Tibial artery (tissue), 4 donors: ENCODE results near the gene ISYNA1.

ENCODE experiments used
- DNase-seq, 2 donors: peaks; one replicate each; pipeline ENCODE4 v3.0.0-alpha.2; 2019
- H3K27ac ChIP-seq, 2 donors: fragments of 200-600 bp; sonication (generic) in 1 of 2; 1 replicate in 1 of 2; 2 replicates in 1 of 2; pipeline ENCODE4 v1.5.1; 2018 to 2019; ENCODE audit warnings: mild to moderate bottlenecking in 1 of 2
- H3K27me3 ChIP-seq, 2 donors: fragments of 200-600 bp; sonication (generic) in 1 of 2; one replicate each; pipeline versions ENCODE4 v1.5.1 to v1.6.0; 2016 to 2019
- H3K36me3 ChIP-seq, 3 donors: fragments of 200-600 bp; sonication (generic) in 2 of 3; one replicate each; pipeline ENCODE4 v1.5.1; 2016 to 2019; ENCODE audit warnings: mild to moderate bottlenecking in 2 of 3
- H3K4me1 ChIP-seq, 4 donors: fragments of 200-600 bp; sonication (generic) in 2 of 4; 1 replicate in 3 of 4; 2 replicates in 1 of 4; pipeline ENCODE4 v1.5.1; 2016 to 2019
- H3K4me3 ChIP-seq, 2 donors: fragments of 200-600 bp; sonication (generic) in 1 of 2; 1 replicate in 1 of 2; 2 replicates in 1 of 2; pipeline ENCODE4 v1.5.1; 2018 to 2019; ENCODE audit warnings: mild to moderate bottlenecking in 2 of 2
- H3K9me3 ChIP-seq, 3 donors: fragments of 200-600 bp; sonication (generic) in 1 of 3; one replicate each; pipeline ENCODE4 v1.5.1; 2016 to 2019
- intact Hi-C: fragments of 100-400 bp; cut with DNase I; formaldehyde crosslinking; loops from one replicate; pipeline ENCODE4 v1.15.0; 2023; ENCODE audit warnings: low total_unique reads
- TF ChIP-seq, protein P1 (sequence below), 2 experiments: fragments of 200-600 bp in 1 of 2; fragments of 450-650 bp in 1 of 2; IDR thresholded peaks; one replicate each; pipeline ENCODE4 v1.5.1; 2017 to 2019; ENCODE audit warnings: antibody characterized with exemption in 2 of 2, mild to moderate bottlenecking in 1 of 2, moderate library complexity in 1 of 2

Gene ISYNA1

DNA sequence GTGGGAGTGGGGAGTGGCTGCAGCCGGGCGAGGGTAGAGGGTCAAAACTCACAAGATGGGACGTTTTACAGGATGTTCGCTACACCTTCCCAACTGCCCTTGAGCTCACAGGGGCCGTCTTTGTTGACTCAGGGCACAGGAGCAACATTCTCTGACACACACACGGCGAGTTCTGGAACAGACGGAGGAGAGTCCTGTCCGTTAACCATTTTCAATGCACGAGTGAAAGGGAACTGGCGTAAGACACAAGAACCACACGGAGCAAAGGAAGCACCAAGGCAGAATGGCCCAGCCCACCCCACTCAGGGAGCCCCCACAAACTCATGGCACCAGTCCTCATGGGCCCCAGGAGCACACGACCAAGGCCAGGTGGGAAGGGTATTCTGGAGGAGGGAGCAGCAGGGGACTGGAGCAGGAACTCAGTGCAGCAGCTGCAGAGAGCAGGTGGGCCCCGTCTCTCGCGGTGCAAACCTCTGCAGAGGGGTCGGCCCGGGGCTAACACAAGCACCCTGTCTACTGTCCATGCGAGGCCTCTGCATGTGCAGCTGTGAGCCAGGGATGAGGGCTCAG is 37.9 kb upstream of the ISYNA1 start:
- no peaks in the 10 kb centered on the region for H3K27me3 ChIP-seq
- no peak overlapping the region for H3K4me3 ChIP-seq
- no peaks in the 10 kb centered on the region for H3K9me3 ChIP-seq
- no peak for DNase-seq
- peaks cover 0 to 27% (median 11%) of the 10 kb centered on the region in 3 donors for H3K36me3 ChIP-seq
- peaks cover 0 to 76% (median 43%) of the 10 kb centered on the region in 4 donors for H3K4me1 ChIP-seq
- intact Hi-C loops = no loop called here
- TF ChIP-seq, protein P1, sequence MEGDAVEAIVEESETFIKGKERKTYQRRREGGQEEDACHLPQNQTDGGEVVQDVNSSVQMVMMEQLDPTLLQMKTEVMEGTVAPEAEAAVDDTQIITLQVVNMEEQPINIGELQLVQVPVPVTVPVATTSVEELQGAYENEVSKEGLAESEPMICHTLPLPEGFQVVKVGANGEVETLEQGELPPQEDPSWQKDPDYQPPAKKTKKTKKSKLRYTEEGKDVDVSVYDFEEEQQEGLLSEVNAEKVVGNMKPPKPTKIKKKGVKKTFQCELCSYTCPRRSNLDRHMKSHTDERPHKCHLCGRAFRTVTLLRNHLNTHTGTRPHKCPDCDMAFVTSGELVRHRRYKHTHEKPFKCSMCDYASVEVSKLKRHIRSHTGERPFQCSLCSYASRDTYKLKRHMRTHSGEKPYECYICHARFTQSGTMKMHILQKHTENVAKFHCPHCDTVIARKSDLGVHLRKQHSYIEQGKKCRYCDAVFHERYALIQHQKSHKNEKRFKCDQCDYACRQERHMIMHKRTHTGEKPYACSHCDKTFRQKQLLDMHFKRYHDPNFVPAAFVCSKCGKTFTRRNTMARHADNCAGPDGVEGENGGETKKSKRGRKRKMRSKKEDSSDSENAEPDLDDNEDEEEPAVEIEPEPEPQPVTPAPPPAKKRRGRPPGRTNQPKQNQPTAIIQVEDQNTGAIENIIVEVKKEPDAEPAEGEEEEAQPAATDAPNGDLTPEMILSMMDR (IDR thresholded peaks at IDR 0.05) = no peak
- H3K27ac ChIP-seq = no peak overlapping the region

DNA sequence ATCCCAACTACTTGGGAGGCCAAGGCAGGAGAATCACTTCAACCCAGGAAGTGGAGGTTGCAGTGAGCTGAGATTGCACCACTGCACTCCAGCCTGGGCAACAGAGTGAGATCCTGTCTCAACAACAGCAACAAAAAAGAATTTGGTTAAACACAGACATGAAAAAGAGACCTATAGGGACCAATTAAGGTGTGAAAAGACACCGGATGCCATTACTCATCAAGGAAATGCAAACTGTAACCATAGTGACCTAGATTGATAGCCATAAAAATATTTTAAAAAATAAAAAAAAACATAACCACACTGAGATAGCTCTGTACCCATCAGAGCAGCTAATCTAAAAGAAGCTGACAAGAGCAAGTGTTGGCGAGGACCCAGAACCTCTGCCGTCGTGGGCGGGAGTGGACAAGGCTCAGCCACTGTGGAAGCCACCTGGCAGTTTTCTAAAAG is 37.1 kb upstream of the ISYNA1 start:
- DNase-seq = no peak
- peaks cover 0 to 74% (median 46%) of the 10 kb centered on the region in 4 donors for H3K4me1 ChIP-seq
- H3K27me3 ChIP-seq = no peaks in the 10 kb centered on the region
- intact Hi-C loops = no loop called here
- TF ChIP-seq, protein P1 (IDR thresholded peaks at IDR 0.05) = no peak
- H3K4me3 ChIP-seq = no peak overlapping the region
- no peak overlapping the region for H3K27ac ChIP-seq
- H3K36me3 ChIP-seq = peaks cover 0 to 34% (median 15%) of the 10 kb centered on the region in 3 donors
- no peaks in the 10 kb centered on the region for H3K9me3 ChIP-seq

GRCh38 chr19:18474366-18474887 is 36.5 kb upstream of the ISYNA1 start:
- Histone ChIP-seq H3K36me3 (peaks cover 0 to 34% (median 15%) of the 10 kb centered on the region in 3 donors), H3K27ac (no peak overlapping the region), H3K4me1 (peaks cover 0 to 74% (median 47%) of the 10 kb centered on the region in 4 donors), H3K4me3 (no peak overlapping the region), H3K9me3 (no peaks in the 10 kb centered on the region), H3K27me3 (no peaks in the 10 kb centered on the region)
- TF ChIP-seq, protein P1 (IDR thresholded peaks at IDR 0.05) = no peak
- intact Hi-C loops = no loop called here
- DNase-seq = no peak

DNA sequence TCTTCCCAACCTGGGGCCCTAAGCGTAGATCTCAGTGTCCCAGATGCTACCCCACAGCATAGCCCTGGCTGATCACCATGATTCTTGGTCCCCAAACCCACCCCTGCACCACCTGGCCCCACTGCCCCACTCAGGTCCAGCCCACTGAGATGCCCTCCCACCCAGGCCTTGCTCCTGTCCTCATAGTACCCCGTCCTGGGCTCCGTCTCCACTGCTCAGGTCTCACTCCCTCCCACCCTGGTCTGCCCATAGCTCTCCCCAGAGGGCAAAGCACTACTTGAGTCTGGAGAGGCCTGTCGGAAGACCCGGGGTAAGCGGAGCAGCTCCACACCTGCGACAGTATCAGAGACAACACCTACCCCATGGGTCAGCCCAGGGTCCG is 35.8 kb upstream of the ISYNA1 start:
- H3K4me1 ChIP-seq = peaks cover 0 to 74% (median 44%) of the 10 kb centered on the region in 4 donors

DNA sequence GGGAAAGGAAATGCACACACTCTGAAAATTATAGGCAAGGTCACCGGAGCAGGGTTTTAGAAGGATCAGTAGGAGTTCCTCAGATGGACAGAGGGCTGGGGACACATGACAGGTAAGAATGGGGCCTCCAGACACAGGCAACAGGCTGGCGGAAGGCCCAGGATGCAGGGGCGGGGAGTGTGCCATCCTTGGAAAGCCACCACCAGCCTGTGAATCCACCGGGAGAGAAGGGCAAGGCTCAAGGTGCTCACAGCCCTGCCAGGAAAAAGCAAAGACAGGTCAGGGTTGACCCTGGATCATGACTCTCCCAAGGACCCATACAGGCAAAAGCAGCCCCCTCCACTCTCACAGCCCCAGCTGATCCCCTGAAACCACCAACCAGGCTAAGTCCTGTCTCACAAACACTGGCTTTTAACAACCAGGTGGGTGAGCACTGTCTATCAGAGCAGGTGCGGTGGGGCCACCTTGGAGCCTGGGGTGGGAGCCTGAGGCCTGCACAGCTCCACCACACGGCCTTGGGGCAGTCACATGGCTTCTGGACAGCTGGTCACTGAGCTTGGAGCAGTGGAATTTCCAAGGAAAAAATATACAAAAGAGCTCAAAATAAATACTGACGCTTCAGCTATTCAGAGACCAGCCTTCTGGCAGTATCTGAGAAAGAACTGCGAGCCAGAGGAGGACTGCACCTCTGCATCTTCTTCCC is 35.2 kb upstream of the ISYNA1 start:
- Histone ChIP-seq H3K36me3 (peaks cover 0 to 34% (median 15%) of the 10 kb centered on the region in 3 donors), H3K4me1 (peaks cover 0 to 74% (median 41%) of the 10 kb centered on the region in 4 donors), H3K4me3 (no peak overlapping the region), H3K27ac (no peak overlapping the region), H3K9me3 (no peaks in the 10 kb centered on the region), H3K27me3 (no peaks in the 10 kb centered on the region)
- intact Hi-C loops = no loop called here
- TF ChIP-seq, protein P1 (IDR thresholded peaks at IDR 0.05) = no peak
- DNase-seq = no peak

More for the DNA sequence above, 35.8 kb upstream of the ISYNA1 start:
- intact Hi-C loops = no loop called here
- Histone ChIP-seq H3K9me3 (no peaks in the 10 kb centered on the region), H3K36me3 (peaks cover 0 to 34% (median 15%) of the 10 kb centered on the region in 3 donors), H3K27me3 (no peaks in the 10 kb centered on the region), H3K27ac (no peak overlapping the region), H3K4me3 (no peak overlapping the region)
- TF ChIP-seq, protein P1 (IDR thresholded peaks at IDR 0.05) = no peak
- DNase-seq = no peak
